Large intestine (tissue), 3 donors: ENCODE results near the gene DLG1. TPM values are rescaled to one million over a fixed set of nuclear protein-coding genes. Genes with fewer than 3 reads are reported as not detected.
A peak's percentile ranks its signal among the peaks of the same experiment; 100 is the strongest.

ENCODE experiments used
- DNase-seq, 2 donors: peaks; one replicate each; pipeline versions ENCODE4 v3.0.0 to v3.0.0-alpha.2; 2013
- H3K27ac ChIP-seq: one replicate; pipeline ENCODE4 v1.5.1; 2013; ENCODE audit warnings: low read length
- H3K27me3 ChIP-seq: 2 replicates; pipeline ENCODE4 v1.6.1; 2013; ENCODE audit warnings: low read length; ENCODE audit not compliant: control insufficient read depth, insufficient read depth
- H3K36me3 ChIP-seq: 2 replicates; pipeline ENCODE4 v1.6.1; 2013; ENCODE audit warnings: low read length; ENCODE audit not compliant: control insufficient read depth, insufficient read depth
- H3K4me1 ChIP-seq: one replicate; pipeline ENCODE4 v1.6.1; 2013; ENCODE audit warnings: low read length; ENCODE audit not compliant: control insufficient read depth, insufficient read depth
- H3K4me3 ChIP-seq: one replicate; pipeline ENCODE4 v1.5.1; 2013; ENCODE audit warnings: low read length
- H3K9me3 ChIP-seq: one replicate; pipeline ENCODE4 v1.6.1; 2013; ENCODE audit warnings: mild to moderate bottlenecking, low read depth, low read length, moderate library complexity; ENCODE audit not compliant: control insufficient read depth
- WGBS: methylation state at CpG from one replicate; pipeline ENCODE4 v1.1.5; 2013; ENCODE audit warnings: low lambda C conversion rate; ENCODE audit not compliant: insufficient coverage; 5-methylcytosine and 5-hydroxymethylcytosine counted together
- polyA plus RNA-seq: library from polyadenylated mRNA; unstranded; fragments of 120-200 nt; gene quantifications from one replicate; pipeline ENCODE4 v1.2.1, GENCODE V29; 2013

The DLG1 gene
- polyA plus RNA-seq, 1 donor = 74.5 TPM

DNA sequence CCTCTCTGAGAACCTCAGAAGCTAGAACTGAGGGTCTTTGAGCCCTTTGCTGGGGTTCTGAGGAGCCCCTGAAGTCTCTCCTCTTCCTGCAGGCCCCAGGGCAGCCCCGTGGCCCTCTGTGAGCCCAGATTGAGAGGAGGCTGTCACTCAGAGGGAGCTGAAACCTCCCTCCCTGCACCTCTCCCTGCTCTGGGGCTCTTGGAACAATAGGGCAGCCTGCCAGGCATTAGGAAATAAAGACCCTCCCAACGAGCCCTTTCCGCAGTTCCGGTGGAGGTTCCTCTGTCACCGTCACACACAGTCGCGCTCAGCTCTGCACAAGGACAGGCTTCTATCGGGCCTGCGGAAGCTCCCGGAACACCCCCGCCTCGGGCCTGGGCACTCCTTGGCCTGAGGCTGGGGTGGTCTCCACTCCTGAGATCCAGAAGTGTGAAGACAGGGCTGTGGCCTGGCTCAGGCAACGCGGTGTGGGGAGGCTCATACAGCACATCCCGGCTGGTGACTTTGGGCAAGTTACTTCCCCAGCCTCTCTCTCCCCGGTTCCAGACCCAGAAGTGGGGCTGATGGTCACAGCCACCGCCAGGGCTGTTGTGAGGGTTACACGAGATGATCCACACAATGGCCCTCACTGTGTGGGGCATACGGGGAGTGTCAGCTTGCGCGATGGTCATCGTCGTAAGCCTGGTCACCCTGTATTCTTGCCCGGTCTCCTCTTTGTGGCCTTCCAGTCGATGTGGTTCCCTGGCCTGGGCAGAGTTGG lies 286.5 kb downstream of the DLG1 start:
- DNase-seq = no peak
- Histone ChIP-seq H3K36me3 (peaks cover 71% of the 10 kb centered on the region), H3K4me1 (peaks cover 36% of the 10 kb centered on the region), H3K27ac (no peak overlapping the region), H3K27me3 (no peaks in the 10 kb centered on the region), H3K9me3 (no peaks in the 10 kb centered on the region), H3K4me3 (no peak overlapping the region)
- WGBS = no CpG with 5 or more reads among the region's 25 CpGs

GRCh38 chr3:197010556-197011351 lies 287.7 kb downstream of the DLG1 start:
- no peak for DNase-seq
- Histone ChIP-seq H3K36me3 (peaks cover 74% of the 10 kb centered on the region), H3K27ac (no peak overlapping the region), H3K4me3 (no peak overlapping the region), H3K27me3 (no peaks in the 10 kb centered on the region), H3K9me3 (no peaks in the 10 kb centered on the region), H3K4me1 (peaks cover 44% of the 10 kb centered on the region)
- WGBS = no CpG with 5 or more reads among the region's 30 CpGs

- Histone ChIP-seq H3K36me3 (peaks cover 76% of the 10 kb centered on the region), H3K27ac (no peak overlapping the region), H3K4me1 (peaks cover 54% of the 10 kb centered on the region), H3K27me3 (no peaks in the 10 kb centered on the region), H3K4me3 (no peak overlapping the region), H3K9me3 (no peaks in the 10 kb centered on the region)
- DNase-seq = no peak
- WGBS = no CpG with 5 or more reads among the region's 20 CpGs
Observed at GRCh38 chr3:197009532-197010019, 288.8 kb downstream of the DLG1 start.

DNA sequence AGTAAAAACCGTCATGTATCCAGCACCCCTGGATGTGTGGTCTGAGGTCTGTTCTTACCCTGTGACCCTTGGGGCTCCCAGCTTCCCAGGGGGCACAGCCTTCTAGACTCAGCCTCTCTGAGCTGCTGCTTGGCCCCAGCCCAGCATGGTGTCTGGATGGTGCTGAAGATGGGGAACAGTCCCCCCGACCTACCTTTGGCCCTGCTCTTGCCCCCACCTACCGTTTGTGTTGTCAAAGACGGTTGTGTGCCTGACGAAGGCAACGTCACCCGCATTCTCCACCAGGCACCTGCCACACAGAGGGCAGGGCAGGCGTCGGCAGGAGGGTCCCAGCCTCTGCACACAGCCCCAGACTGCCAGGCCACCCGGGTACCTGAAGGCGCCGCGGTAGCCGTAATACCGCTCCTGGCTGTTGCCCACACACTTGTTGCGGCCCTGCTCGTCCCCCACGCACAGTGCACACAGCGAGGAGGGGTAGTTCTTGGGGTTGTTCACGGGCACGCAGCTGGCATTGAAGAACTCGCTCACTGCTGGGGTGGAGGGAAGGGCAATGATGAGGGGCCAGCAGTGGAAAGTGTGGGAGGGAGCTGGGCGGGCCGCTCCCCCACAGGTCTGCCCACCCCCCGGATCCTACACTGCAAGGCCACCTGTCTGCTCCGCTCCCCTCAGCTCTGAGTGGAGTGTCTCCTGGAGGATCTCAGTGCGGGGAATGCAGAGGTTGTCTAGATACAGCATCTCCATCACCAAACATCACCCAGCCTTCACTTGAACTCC lies 289.8 kb downstream of the DLG1 start:
- DNase-seq = no peak
- no CpG with 5 or more reads among the region's 27 CpGs for WGBS
- no peaks in the 10 kb centered on the region for H3K9me3 ChIP-seq
- H3K36me3 ChIP-seq = peaks cover 85% of the 10 kb centered on the region
- H3K27me3 ChIP-seq = no peaks in the 10 kb centered on the region
- H3K4me1 ChIP-seq = peaks cover 63% of the 10 kb centered on the region
- H3K27ac ChIP-seq = peak overlapping the region; percentile 20
- no peak overlapping the region for H3K4me3 ChIP-seq

DNA sequence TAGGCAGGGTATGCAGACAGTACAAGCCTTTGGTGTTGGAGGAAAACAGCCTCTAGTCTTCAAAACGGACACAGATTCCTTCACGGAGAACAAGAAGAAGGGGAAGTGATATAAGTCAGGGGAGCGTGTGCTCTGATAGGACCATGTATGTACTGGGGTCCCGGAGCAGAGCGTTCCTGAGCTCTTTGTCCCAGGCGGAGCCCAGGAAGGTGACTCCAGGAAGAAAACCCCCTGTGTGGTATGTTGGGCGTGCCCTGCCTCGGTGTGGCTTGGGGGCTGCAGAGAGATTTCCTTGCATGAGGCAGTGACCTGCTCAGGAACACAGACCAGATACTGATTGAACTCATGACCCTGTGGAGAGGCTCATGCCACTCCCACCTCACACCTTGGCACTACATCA lies 290.5 kb downstream of the DLG1 start:
- Histone ChIP-seq H3K9me3 (no peaks in the 10 kb centered on the region), H3K27me3 (no peaks in the 10 kb centered on the region), H3K4me1 (peaks cover 65% of the 10 kb centered on the region), H3K4me3 (no peak overlapping the region), H3K36me3 (peaks cover 82% of the 10 kb centered on the region), H3K27ac (peak overlapping the region; percentile 56)
- no peak for DNase-seq
- no CpG with 5 or more reads among the region's 8 CpGs for WGBS

DNA sequence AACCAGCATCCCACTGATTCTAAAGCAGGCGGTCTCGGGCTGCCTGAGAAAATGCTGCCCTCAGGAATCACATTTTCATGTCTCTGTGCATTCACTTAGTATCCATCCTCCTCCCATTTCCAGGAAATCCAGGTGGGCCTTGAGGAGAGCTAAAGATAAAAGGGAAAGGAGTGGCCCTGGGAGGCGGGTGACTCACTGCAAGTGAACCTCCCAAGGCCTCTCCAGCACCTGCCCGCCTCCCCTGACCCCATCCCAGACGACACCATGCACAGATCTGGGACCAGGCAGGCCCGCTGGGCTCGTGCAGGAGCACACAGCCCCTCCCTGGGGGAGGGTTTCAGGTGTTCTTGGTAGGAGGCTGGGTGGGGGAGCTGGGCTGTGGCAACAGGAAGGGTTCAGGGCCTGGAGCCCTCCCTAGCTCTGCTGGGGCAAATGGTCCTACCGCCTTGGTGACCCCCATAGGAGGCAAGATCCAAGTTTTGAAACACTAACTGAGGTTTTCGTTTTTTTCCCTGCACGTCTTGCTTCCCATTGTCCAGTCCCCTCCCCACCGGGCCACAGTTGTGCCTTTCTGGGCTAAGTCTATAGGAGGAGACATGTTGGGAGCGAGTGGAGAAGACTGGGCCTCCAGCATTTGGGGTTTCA lies 291.0 kb downstream of the DLG1 start:
- peak overlapping the region; percentile 56 for H3K27ac ChIP-seq
- no peak overlapping the region for H3K4me3 ChIP-seq
- peak; percentile 79 to 85 for DNase-seq
- peaks cover 80% of the 10 kb centered on the region for H3K36me3 ChIP-seq
- H3K9me3 ChIP-seq = no peaks in the 10 kb centered on the region
- WGBS = no CpG with 5 or more reads among the region's 12 CpGs
- peaks cover 65% of the 10 kb centered on the region for H3K4me1 ChIP-seq
- no peaks in the 10 kb centered on the region for H3K27me3 ChIP-seq

GRCh38 chr3:197006860-197007259 lies 291.6 kb downstream of the DLG1 start:
- Histone ChIP-seq H3K27ac (peak overlapping the region; percentile 56), H3K4me1 (peaks cover 65% of the 10 kb centered on the region), H3K27me3 (no peaks in the 10 kb centered on the region), H3K4me3 (no peak overlapping the region), H3K36me3 (peaks cover 78% of the 10 kb centered on the region), H3K9me3 (peaks cover 5% of the 10 kb centered on the region)
- no peak for DNase-seq
- no CpG with 5 or more reads among the region's 5 CpGs for WGBS

GRCh38 chr3:197006446-197006845 lies 292.0 kb downstream of the DLG1 start:
- Histone ChIP-seq H3K27me3 (no peaks in the 10 kb centered on the region), H3K9me3 (peaks cover 6% of the 10 kb centered on the region), H3K4me3 (no peak overlapping the region), H3K36me3 (peaks cover 76% of the 10 kb centered on the region), H3K4me1 (peaks cover 62% of the 10 kb centered on the region), H3K27ac (peak overlapping the region; percentile 56)
- WGBS = no CpG with 5 or more reads among the region's 11 CpGs
- DNase-seq = no peak

DNA sequence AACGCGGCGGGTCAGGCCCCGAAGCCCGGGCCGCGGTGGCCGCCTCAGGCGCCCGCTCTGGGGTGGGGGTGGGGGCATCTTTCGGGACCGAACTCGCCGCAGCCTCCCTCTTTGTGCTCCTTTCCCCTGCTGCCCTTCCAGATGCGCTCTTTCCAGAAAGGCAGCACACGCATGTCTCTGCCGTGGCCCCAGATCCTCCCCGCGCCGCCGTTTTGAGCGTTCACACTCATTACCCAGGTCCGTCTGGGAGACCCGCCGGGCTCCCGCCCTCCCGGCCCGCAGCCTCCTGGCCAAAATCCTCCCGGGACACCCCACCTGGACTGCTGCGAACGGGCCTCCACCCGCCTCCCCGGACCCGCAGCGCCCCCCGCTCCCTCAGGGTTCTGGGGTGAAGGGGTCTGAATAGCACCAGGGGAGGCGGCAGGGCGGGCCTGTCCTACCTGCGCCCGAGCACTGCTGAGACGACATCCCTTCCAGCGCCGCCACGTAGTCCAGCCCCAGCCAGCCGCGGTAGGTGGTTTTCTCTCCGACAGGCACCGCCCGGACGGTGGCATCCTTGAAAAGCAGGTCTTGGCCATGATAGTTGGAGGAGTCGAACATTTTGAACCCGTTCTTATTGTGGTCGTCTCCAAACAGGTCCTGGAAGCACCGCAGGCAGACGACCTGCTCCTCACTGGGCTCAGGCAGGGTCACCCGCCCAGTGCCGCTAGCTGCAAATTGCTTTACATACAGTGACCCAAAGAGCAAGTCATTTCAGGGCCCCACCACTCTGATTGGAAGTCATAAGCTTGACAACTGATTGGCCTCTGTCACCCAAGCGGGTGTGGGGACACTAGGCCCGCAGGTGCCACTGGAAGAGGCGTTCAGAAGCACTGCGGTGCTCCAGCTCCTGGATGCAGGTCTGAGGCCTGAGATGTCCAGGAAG lies 294.7 kb downstream of the DLG1 start:
- Histone ChIP-seq H3K4me3 (peak overlapping the region; percentile 69), H3K27me3 (no peaks in the 10 kb centered on the region), H3K9me3 (peaks cover 14% of the 10 kb centered on the region), H3K36me3 (peaks cover 56% of the 10 kb centered on the region), H3K27ac (peak overlapping the region; percentile 81), H3K4me1 (peaks cover 46% of the 10 kb centered on the region)
- DNase-seq = peak in 1 of 2 donors; percentile 70
- WGBS = no CpG with 5 or more reads among the region's 61 CpGs
